HEK293 (cell line): ENCODE measurements around the gene KHSRP.

Experiments
- CTCF ChIA-PET: fragments of 350-600 bp; formaldehyde crosslinking; extraction: SDS; loops from one replicate; lab custom pipeline; 2021; ENCODE audit warnings: antibody characterized with exemption; lab: Yijun Ruan, JAX
- POLR2A ChIA-PET: fragments of 300-600 bp; formaldehyde crosslinking; extraction: SDS; loops from one replicate; lab custom pipeline; 2020; ENCODE audit warnings: antibody characterized with exemption, inconsistent platforms; lab: Yijun Ruan, JAX
- H3K27ac ChIP-seq: fragments of 200-500 bp; sonication (Bioruptor generic); 2 replicates; pipeline ENCODE4 v1.5.1; 2014; ENCODE audit warnings: low read depth, low read length, control low read depth, inconsistent platforms; ENCODE audit errors: extremely low read depth
- H3K36me3 ChIP-seq, 2 experiments: fragments of 200-500 bp in 1 of 2; sonication (Bioruptor generic) in 1 of 2; 1 replicate in 1 of 2; 2 replicates in 1 of 2; pipeline ENCODE4 v1.5.1; 2014 to 2017; ENCODE audit warnings: inconsistent platforms in 2 of 2, low read length in 2 of 2; ENCODE audit not compliant: control insufficient read depth in 2 of 2, insufficient read depth in 1 of 2
- H3K4me1 ChIP-seq: fragments of 200-500 bp; sonication (Bioruptor generic); 2 replicates; pipeline ENCODE4 v1.5.1; 2014; ENCODE audit warnings: mild to moderate bottlenecking, low read length, inconsistent platforms; ENCODE audit not compliant: control insufficient read depth, insufficient read depth
- H3K4me3 ChIP-seq: 2 replicates; pipeline ENCODE4 v1.5.1; 2011; ENCODE audit warnings: low read depth, mild to moderate bottlenecking, control low read depth, low read length, moderate library complexity
- H3K9me3 ChIP-seq: fragments of 200-500 bp; sonication (Bioruptor generic); 2 replicates; pipeline ENCODE4 v1.5.1; 2014; ENCODE audit warnings: low read depth, low read length, inconsistent platforms; ENCODE audit not compliant: control insufficient read depth, insufficient read depth
- SP2 ChIP-seq: fragments of 450-650 bp; formaldehyde crosslinking; IDR thresholded peaks from 2 replicates; pipeline ENCODE4 v1.5.1; 2016; ENCODE audit warnings: missing biosample characterization, missing genetic modification characterization
- WT1 ChIP-seq: fragments of 450-650 bp; formaldehyde crosslinking; IDR thresholded peaks from 2 replicates; pipeline ENCODE4 v1.5.1; 2016; ENCODE audit warnings: missing biosample characterization, missing genetic modification characterization
- ZNF23 ChIP-seq: fragments of 450-650 bp; formaldehyde crosslinking; IDR thresholded peaks from 2 replicates; pipeline ENCODE4 v1.5.1; 2016; ENCODE audit warnings: missing biosample characterization, missing genetic modification characterization, borderline replicate concordance
- ZNF280D ChIP-seq: fragments of 450-650 bp; formaldehyde crosslinking; IDR thresholded peaks from 2 replicates; pipeline ENCODE4 v1.5.1; 2016; ENCODE audit warnings: missing biosample characterization, missing genetic modification characterization
- ZNF335 ChIP-seq: fragments of 450-650 bp; formaldehyde crosslinking; conservative IDR thresholded peaks from 2 replicates; pipeline ENCODE4 v1.5.1; 2016; ENCODE audit warnings: missing biosample characterization, missing genetic modification characterization
- ZNF521 ChIP-seq: fragments of 450-650 bp; formaldehyde crosslinking; IDR thresholded peaks from 2 replicates; pipeline ENCODE4 v1.5.1; 2017; ENCODE audit warnings: missing biosample characterization, mild to moderate bottlenecking, missing genetic modification characterization
- ZNF639 ChIP-seq: fragments of 450-650 bp; formaldehyde crosslinking; IDR thresholded peaks from 2 replicates; pipeline ENCODE4 v1.5.1; 2016; ENCODE audit warnings: missing biosample characterization, missing genetic modification characterization
- TF ChIP-seq, protein P1 (sequence below): fragments of 450-650 bp; formaldehyde crosslinking; IDR thresholded peaks from 2 replicates; pipeline ENCODE4 v1.5.1; 2017; ENCODE audit warnings: missing biosample characterization, missing genetic modification characterization
- TF ChIP-seq, protein P2 (sequence below): fragments of 450-650 bp; formaldehyde crosslinking; IDR thresholded peaks from 2 replicates; pipeline ENCODE4 v1.5.1; 2016; ENCODE audit warnings: missing biosample characterization, missing genetic modification characterization
- TF ChIP-seq, protein P3 (sequence below): fragments of 450-650 bp; formaldehyde crosslinking; IDR thresholded peaks from 2 replicates; pipeline ENCODE4 v1.5.1; 2016; ENCODE audit warnings: missing biosample characterization, missing genetic modification characterization

KHSRP gene

DNA sequence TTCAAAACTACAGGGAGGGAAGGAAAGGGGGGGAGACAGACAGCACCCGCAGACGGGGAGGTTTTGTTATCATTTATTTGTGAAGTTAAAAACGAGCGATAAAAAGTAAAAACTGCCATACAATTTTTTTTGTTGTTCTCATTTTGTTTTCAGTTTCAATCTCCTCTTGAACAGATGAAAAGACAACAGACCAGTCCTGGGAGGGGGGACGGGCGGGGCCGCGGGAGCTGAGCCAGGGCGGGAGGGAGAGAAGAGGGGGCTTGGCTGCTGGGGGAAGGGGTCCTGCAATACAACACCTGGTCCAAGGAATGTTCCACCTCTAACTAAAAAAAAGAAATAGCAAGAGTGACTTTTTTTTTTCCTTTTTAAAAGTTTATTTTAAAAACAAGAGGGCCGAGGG is 11.3 kb downstream of the KHSRP start:
- POLR2A ChIA-PET, result no interaction called here

More for the DNA sequence above, 11.3 kb downstream of the KHSRP start:
- Histone ChIP-seq H3K36me3 (peaks cover 7 to 47% of the 10 kb centered on the region in 2 experiments; a peak in 2 of 3 replicates), H3K27ac (no peak overlapping the region), H3K4me1 (no peaks in the 10 kb centered on the region), H3K4me3 (no peak overlapping the region), H3K9me3 (no peaks in the 10 kb centered on the region)
- TF ChIP-seq, protein P1, sequence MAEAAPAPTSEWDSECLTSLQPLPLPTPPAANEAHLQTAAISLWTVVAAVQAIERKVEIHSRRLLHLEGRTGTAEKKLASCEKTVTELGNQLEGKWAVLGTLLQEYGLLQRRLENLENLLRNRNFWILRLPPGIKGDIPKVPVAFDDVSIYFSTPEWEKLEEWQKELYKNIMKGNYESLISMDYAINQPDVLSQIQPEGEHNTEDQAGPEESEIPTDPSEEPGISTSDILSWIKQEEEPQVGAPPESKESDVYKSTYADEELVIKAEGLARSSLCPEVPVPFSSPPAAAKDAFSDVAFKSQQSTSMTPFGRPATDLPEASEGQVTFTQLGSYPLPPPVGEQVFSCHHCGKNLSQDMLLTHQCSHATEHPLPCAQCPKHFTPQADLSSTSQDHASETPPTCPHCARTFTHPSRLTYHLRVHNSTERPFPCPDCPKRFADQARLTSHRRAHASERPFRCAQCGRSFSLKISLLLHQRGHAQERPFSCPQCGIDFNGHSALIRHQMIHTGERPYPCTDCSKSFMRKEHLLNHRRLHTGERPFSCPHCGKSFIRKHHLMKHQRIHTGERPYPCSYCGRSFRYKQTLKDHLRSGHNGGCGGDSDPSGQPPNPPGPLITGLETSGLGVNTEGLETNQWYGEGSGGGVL (tag by site-specific recombination), result no peak
- TF ChIP-seq ZNF521, result no peak
- TF ChIP-seq, protein P2, sequence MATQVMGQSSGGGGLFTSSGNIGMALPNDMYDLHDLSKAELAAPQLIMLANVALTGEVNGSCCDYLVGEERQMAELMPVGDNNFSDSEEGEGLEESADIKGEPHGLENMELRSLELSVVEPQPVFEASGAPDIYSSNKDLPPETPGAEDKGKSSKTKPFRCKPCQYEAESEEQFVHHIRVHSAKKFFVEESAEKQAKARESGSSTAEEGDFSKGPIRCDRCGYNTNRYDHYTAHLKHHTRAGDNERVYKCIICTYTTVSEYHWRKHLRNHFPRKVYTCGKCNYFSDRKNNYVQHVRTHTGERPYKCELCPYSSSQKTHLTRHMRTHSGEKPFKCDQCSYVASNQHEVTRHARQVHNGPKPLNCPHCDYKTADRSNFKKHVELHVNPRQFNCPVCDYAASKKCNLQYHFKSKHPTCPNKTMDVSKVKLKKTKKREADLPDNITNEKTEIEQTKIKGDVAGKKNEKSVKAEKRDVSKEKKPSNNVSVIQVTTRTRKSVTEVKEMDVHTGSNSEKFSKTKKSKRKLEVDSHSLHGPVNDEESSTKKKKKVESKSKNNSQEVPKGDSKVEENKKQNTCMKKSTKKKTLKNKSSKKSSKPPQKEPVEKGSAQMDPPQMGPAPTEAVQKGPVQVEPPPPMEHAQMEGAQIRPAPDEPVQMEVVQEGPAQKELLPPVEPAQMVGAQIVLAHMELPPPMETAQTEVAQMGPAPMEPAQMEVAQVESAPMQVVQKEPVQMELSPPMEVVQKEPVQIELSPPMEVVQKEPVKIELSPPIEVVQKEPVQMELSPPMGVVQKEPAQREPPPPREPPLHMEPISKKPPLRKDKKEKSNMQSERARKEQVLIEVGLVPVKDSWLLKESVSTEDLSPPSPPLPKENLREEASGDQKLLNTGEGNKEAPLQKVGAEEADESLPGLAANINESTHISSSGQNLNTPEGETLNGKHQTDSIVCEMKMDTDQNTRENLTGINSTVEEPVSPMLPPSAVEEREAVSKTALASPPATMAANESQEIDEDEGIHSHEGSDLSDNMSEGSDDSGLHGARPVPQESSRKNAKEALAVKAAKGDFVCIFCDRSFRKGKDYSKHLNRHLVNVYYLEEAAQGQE (tag by site-specific recombination), result no peak
- no peak for TF ChIP-seq SP2 (tag by site-specific recombination)
- TF ChIP-seq, protein P3, sequence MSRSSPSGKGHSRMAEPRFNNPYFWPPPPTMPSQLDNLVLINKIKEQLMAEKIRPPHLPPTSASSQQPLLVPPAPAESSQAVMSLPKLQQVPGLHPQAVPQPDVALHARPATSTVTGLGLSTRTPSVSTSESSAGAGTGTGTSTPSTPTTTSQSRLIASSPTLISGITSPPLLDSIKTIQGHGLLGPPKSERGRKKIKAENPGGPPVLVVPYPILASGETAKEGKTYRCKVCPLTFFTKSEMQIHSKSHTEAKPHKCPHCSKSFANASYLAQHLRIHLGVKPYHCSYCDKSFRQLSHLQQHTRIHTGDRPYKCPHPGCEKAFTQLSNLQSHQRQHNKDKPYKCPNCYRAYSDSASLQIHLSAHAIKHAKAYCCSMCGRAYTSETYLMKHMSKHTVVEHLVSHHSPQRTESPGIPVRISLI (tag by site-specific recombination), result no peak
- no peak for TF ChIP-seq ZNF280D (tag by site-specific recombination)
- no peak for TF ChIP-seq ZNF23
- TF ChIP-seq WT1 (tag by site-specific recombination), result no peak
- no peak for TF ChIP-seq ZNF335 (tag by site-specific recombination)
- TF ChIP-seq ZNF639 (tag by site-specific recombination), result no peak
- CTCF ChIA-PET, result no interaction called here
